ENCODE data around the gene PDE6G.

DNA sequence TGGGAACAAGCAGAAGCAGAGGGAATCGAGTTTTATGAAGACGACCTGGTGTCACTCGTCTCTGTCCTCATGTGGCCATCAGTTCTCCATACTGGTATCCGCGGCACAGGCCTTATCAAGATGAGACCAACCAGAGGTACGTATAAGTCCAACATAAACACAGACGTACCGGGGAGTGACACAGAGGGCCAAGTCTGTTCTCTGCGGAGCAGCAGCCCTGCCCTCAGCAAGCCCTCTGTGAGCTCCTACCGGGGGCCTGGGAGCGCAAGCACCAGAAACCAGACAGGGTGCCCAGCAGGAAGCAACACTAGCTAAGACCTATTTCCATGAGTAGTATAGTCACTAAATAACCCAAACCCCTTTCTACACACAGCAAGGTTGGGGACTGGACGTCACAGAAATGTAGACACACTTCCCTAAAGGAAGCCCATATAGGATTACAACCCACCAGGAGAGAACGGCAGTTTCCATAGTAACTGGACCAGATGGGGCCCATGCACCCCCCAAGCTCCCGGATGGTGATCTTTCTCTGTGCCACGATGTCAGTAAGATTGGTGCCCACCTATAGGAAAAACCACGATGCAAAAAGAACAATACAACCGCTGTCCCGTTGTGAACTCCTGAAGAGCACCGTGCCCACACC, 26.3 kb upstream of the PDE6G start:
- TF ChIP-seq CTCF (IDR thresholded peaks at IDR 0.05) (no peak), POLR2AphosphoS5 (IDR thresholded peaks at IDR 0.05; ENCODE audit: insufficient read depth in 1 of 2, low read depth in 1 of 2) (no peak), POLR2A (IDR thresholded peaks at IDR 0.05) (no peak)
